ENCODE results near the gene FILIP1L. TPM values are rescaled to one million over a fixed set of nuclear protein-coding genes. Genes with fewer than 3 reads are reported as not detected.

FILIP1L gene
- total and polyA plus RNA-seq, 2 of the 13 experiments (the other 11 are each of a cell fraction or from before 2014, with no cell fraction given), result 8.1 to 187 TPM

- peak; percentile 66; the same call in 1 of the 2 replicates for TF ChIP-seq PPARG (CRISPR knock-in tag; conservative IDR thresholded peaks at IDR 0.05)
- TF ChIP-seq ZFP82 (CRISPR knock-in tag; IDR thresholded peaks at IDR 0.05; ENCODE audit: borderline replicate concordance), result no peak
- 0 out of 2 replicates have a peak, but pooled peaks have one; percentile 11 for TF ChIP-seq SIN3B (IDR thresholded peaks at IDR 0.05; ENCODE audit: low read length)
- peak; percentile 50; the same call in 1 of the 2 replicates for TF ChIP-seq RXRA (CRISPR knock-in tag; IDR thresholded peaks at IDR 0.05)
- peak; percentile 47 for TF ChIP-seq KDM3A (CRISPR knock-in tag; IDR thresholded peaks at IDR 0.05; ENCODE audit: low read depth)
- peak; percentile 59 for TF ChIP-seq ARNTL (CRISPR knock-in tag; IDR thresholded peaks at IDR 0.05)
- TF ChIP-seq ZBTB2 (CRISPR knock-in tag; IDR thresholded peaks at IDR 0.05; ENCODE audit: low read depth), result 0 out of 2 replicates have a peak, but pooled peaks have one; percentile 35
- TF ChIP-seq HBP1 (CRISPR knock-in tag; IDR thresholded peaks at IDR 0.05; ENCODE audit: low read depth), result peak; percentile 73; the same call in 1 of the 2 replicates
- no peak for TF ChIP-seq NFKB2 (CRISPR knock-in tag; IDR thresholded peaks at IDR 0.05; ENCODE audit: borderline replicate concordance)
- 0 out of 2 replicates have a peak, but pooled peaks have one; percentile 11 for TF ChIP-seq ZNF652 (CRISPR knock-in tag; IDR thresholded peaks at IDR 0.05; ENCODE audit: borderline replicate concordance, low read depth)
- peak; percentile 51 for TF ChIP-seq HOXA5 (CRISPR knock-in tag; IDR thresholded peaks at IDR 0.05)
- TF ChIP-seq ZMYM4 (CRISPR knock-in tag; IDR thresholded peaks at IDR 0.05), result peak; percentile 87; the same call in 1 of the 2 replicates
- TF ChIP-seq NR2C2 (CRISPR knock-in tag; IDR thresholded peaks at IDR 0.05; ENCODE audit: borderline replicate concordance), result peak; percentile 62
- TF ChIP-seq ZNF501 (CRISPR knock-in tag; IDR thresholded peaks at IDR 0.05), result peak; percentile 67; the same call in 1 of the 2 replicates
- TF ChIP-seq MAFK (conservative IDR thresholded peaks at IDR 0.05 in 1 of 2, IDR thresholded peaks at IDR 0.05 in 1 of 2; ENCODE audit: low read length in 2 of 2), result peak; percentile 54 to 68
- no peak for TF ChIP-seq DNMT1 (CRISPR knock-in tag; IDR thresholded peaks at IDR 0.05)
- TF ChIP-seq HNRNPUL1 (IDR thresholded peaks at IDR 0.05; ENCODE audit: low read depth, low read length), result no peak
- TF ChIP-seq SAP130 (CRISPR knock-in tag; IDR thresholded peaks at IDR 0.05; ENCODE audit: low read depth), result peak; percentile 71
- no peak for TF ChIP-seq ZXDC (CRISPR knock-in tag; IDR thresholded peaks at IDR 0.05)
- peak; percentile 81 for TF ChIP-seq CREM (IDR thresholded peaks at IDR 0.05)
- TF ChIP-seq CREM (CRISPR knock-in tag; IDR thresholded peaks at IDR 0.05), result no peak
- TF ChIP-seq NKX3-1 (CRISPR knock-in tag; IDR thresholded peaks at IDR 0.05), result peak; percentile 81; the same call in 1 of the 2 replicates
- peak; percentile 69; the same call in 1 of the 2 replicates for TF ChIP-seq ZSCAN12 (CRISPR knock-in tag; IDR thresholded peaks at IDR 0.05)
- TF ChIP-seq ZSCAN9 (CRISPR knock-in tag; IDR thresholded peaks at IDR 0.05; ENCODE audit: borderline replicate concordance), result peak; percentile 60; the same call in 1 of the 2 replicates
Observed at GRCh38 chr3:99920481-99921376, 193.6 kb downstream of the FILIP1L start (continued).

Data from HepG2 (cell line).